H1 (cell line): ENCODE data around the gene LOXHD1. TPM values are rescaled to one million over a fixed set of nuclear protein-coding genes. Genes with fewer than 3 reads are reported as not detected.
A peak's percentile ranks its signal among the peaks of the same experiment; 100 is the strongest.

ENCODE experiments used
- CTCF ChIA-PET: fragments of 300-600 bp; sonication (Branson Sonifier 250); formaldehyde crosslinking; loops from one replicate; lab custom pipeline; 2021; ENCODE audit not compliant: partially characterized antibody; lab: Charles Lee
- POLR2A ChIA-PET: fragments of 300-600 bp; sonication (Branson Sonifier 250); formaldehyde crosslinking; loops from one replicate; lab custom pipeline; 2021; ENCODE audit warnings: inconsistent platforms; ENCODE audit not compliant: partially characterized antibody; lab: Charles Lee
- DNase-seq, 2 experiments: peaks; one replicate each; pipeline versions ENCODE4 v3.0.0 to v3.0.0-alpha.2; 2010 to 2022; ENCODE audit warnings: low spot score in 2 of 2, low read depth in 1 of 2, mixed read lengths in 1 of 2
- FAIRE-seq: peaks from 2 replicates; lab custom pipeline; 2011; peaks lifted over from hg19 to GRCh38; lab: Jason Lieb, UNC
- H2AFZ ChIP-seq: 2 replicates; pipeline ENCODE4 v1.8.1; 2012; ENCODE audit warnings: low read length, inconsistent platforms
- H2AK5ac ChIP-seq: 2 replicates; pipeline ENCODE4 v1.6.1; 2013; ENCODE audit warnings: low read depth, low read length
- H2BK120ac ChIP-seq: replicated peaks from 2 replicates; pipeline ENCODE3; 2013; ENCODE audit warnings: low read depth, low read length, inconsistent platforms
- H2BK12ac ChIP-seq: 2 replicates; pipeline ENCODE4 v1.6.1; 2013; ENCODE audit warnings: low read depth, low read length
- H2BK15ac ChIP-seq: 2 replicates; pipeline ENCODE4 v1.6.1; 2013; ENCODE audit warnings: low read length
- H2BK20ac ChIP-seq: 2 replicates; pipeline ENCODE4 v1.6.1; 2013; ENCODE audit warnings: low read length
- H2BK5ac ChIP-seq: 2 replicates; pipeline ENCODE4 v1.6.1; 2013; ENCODE audit warnings: low read depth, low read length
- H3K14ac ChIP-seq: 2 replicates; pipeline ENCODE4 v1.6.1; 2013; ENCODE audit warnings: inconsistent platforms; ENCODE audit not compliant: insufficient read length
- H3K18ac ChIP-seq: 2 replicates; pipeline ENCODE4 v1.6.1; 2013; ENCODE audit warnings: low read length; ENCODE audit errors: extremely low read depth
- H3K23ac ChIP-seq: 2 replicates; pipeline ENCODE4 v1.6.1; 2013; ENCODE audit warnings: inconsistent platforms; ENCODE audit not compliant: insufficient read length
- H3K23me2 ChIP-seq: 2 replicates; pipeline ENCODE4 v1.6.1; 2013; ENCODE audit warnings: low read depth, low read length
- H3K27ac ChIP-seq: 2 replicates; pipeline ENCODE4 v1.6.1; 2011; ENCODE audit warnings: low read depth, low read length, inconsistent platforms
- H3K27me3 ChIP-seq, 4 experiments: replicated peaks in 1 of 4; 1 replicate in 1 of 4; 2 replicates in 3 of 4; pipeline versions ENCODE4 v1.6.1 to v1.8.1; 2011 to 2013; ENCODE audit warnings: low read length in 3 of 4, mild to moderate bottlenecking in 3 of 4, inconsistent platforms in 2 of 4, mixed read lengths in 2 of 4, moderate library complexity in 1 of 4; ENCODE audit not compliant: control insufficient read depth in 3 of 4, insufficient read depth in 3 of 4; ENCODE audit errors: extremely low read depth in 1 of 4
- H3K36me3 ChIP-seq, 4 experiments: 2 replicates each; pipeline versions ENCODE4 v1.6.1 to v1.8.1; 2011 to 2013; ENCODE audit warnings: mild to moderate bottlenecking in 4 of 4, low read length in 3 of 4, moderate library complexity in 2 of 4, control low read depth in 1 of 4, inconsistent platforms in 1 of 4; ENCODE audit not compliant: insufficient read depth in 4 of 4, control insufficient read depth in 2 of 4
- H3K4ac ChIP-seq: replicated peaks from 2 replicates; pipeline ENCODE3; 2013; ENCODE audit warnings: low read length, low read depth, mixed read lengths, inconsistent platforms; ENCODE audit not compliant: insufficient read length
- H3K4me1 ChIP-seq, 4 experiments: replicated peaks in 1 of 4; 1 replicate in 1 of 4; 2 replicates in 3 of 4; pipeline versions ENCODE4 v1.6.1 to v1.8.1; 2011 to 2013; ENCODE audit warnings: low read length in 3 of 4, inconsistent platforms in 2 of 4, mixed read lengths in 1 of 4; ENCODE audit not compliant: insufficient read depth in 4 of 4, control insufficient read depth in 3 of 4
- H3K4me2 ChIP-seq, 2 experiments: 2 replicates each; pipeline versions ENCODE4 v1.6.1 to v1.8.1; 2011 to 2013; ENCODE audit warnings: low read depth in 2 of 2, low read length in 2 of 2, control low read depth in 1 of 2, inconsistent platforms in 1 of 2, mild to moderate bottlenecking in 1 of 2; ENCODE audit not compliant: insufficient read depth in 1 of 2
- H3K4me3 ChIP-seq, 4 experiments: fragments of 200-600, 300-600 bp in 1 of 4; sonication (generic), shearing (Covaris generic), sonication (Bioruptor Twin) in 1 of 4; 2 replicates each; pipeline versions ENCODE4 v1.5.1 to v1.8.1; 2011 to 2016; ENCODE audit warnings: low read length in 4 of 4, low read depth in 3 of 4, control low read depth in 2 of 4, inconsistent platforms in 2 of 4, mild to moderate bottlenecking in 2 of 4, mixed read lengths in 1 of 4, moderate library complexity in 1 of 4; ENCODE audit not compliant: insufficient read depth in 2 of 4; ENCODE audit errors: extremely low read depth in 1 of 4
- H3K56ac ChIP-seq: replicated peaks from 2 replicates; pipeline ENCODE3; 2013; ENCODE audit warnings: low read depth, mild to moderate bottlenecking, mixed read lengths, low read length, inconsistent platforms; ENCODE audit not compliant: insufficient read length
- H3K79me1 ChIP-seq: 2 replicates; pipeline ENCODE4 v1.6.1; 2013; ENCODE audit warnings: low read depth, low read length, control low read depth
- H3K79me2 ChIP-seq, 2 experiments: 2 replicates each; pipeline versions ENCODE4 v1.6.1 to v1.8.1; 2012 to 2013; ENCODE audit warnings: low read length in 2 of 2, mild to moderate bottlenecking in 2 of 2, inconsistent platforms in 1 of 2; ENCODE audit not compliant: insufficient read depth in 2 of 2, control insufficient read depth in 1 of 2
- H3K9ac ChIP-seq, 4 experiments: replicated peaks in 1 of 4; 1 replicate in 1 of 4; 2 replicates in 3 of 4; pipeline versions ENCODE4 v1.6.1 to v1.8.1; 2011 to 2013; ENCODE audit warnings: low read depth in 3 of 4, low read length in 3 of 4, control low read depth in 2 of 4, mild to moderate bottlenecking in 2 of 4, moderate library complexity in 2 of 4, inconsistent platforms in 1 of 4; ENCODE audit errors: extremely low read depth in 1 of 4
- H3K9me3 ChIP-seq, 2 experiments: 2 replicates each; pipeline versions ENCODE4 v1.6.1 to v1.8.1; 2012 to 2013; ENCODE audit warnings: mild to moderate bottlenecking in 2 of 2, moderate library complexity in 2 of 2, control low read depth in 1 of 2, inconsistent platforms in 1 of 2, low read depth in 1 of 2, low read length in 1 of 2, mixed read lengths in 1 of 2; ENCODE audit not compliant: insufficient read depth in 2 of 2
- H4K20me1 ChIP-seq, 2 experiments: replicated peaks in 1 of 2; 2 replicates each; pipeline versions ENCODE3 to v1.8.1; 2011 to 2013; ENCODE audit warnings: inconsistent platforms in 2 of 2, low read length in 2 of 2, mild to moderate bottlenecking in 1 of 2; ENCODE audit not compliant: insufficient read depth in 2 of 2, control insufficient read depth in 1 of 2
- H4K5ac ChIP-seq: 2 replicates; pipeline ENCODE4 v1.6.1; 2013; ENCODE audit warnings: low read length, low read depth, mixed read lengths, inconsistent platforms; ENCODE audit not compliant: insufficient read length
- H4K8ac ChIP-seq: 2 replicates; pipeline ENCODE4 v1.8.0; 2013; ENCODE audit warnings: mild to moderate bottlenecking, moderate library complexity, low read length, inconsistent platforms; ENCODE audit not compliant: insufficient read depth; ENCODE audit errors: extremely low read depth
- H4K91ac ChIP-seq: replicated peaks from 2 replicates; pipeline ENCODE3; 2013; ENCODE audit warnings: low read length, mixed read lengths, inconsistent platforms; ENCODE audit not compliant: insufficient read length
- ATF2 ChIP-seq: IDR thresholded peaks from 2 replicates; pipeline ENCODE4 v1.6.1; 2012; ENCODE audit warnings: low read length, inconsistent platforms
- BACH1 ChIP-seq: IDR thresholded peaks from 2 replicates; pipeline ENCODE4 v1.6.1; 2012; ENCODE audit warnings: low read length, improper control_type of control experiment
- EGR1 ChIP-seq: IDR thresholded peaks from 2 replicates; pipeline ENCODE4 v1.6.1; 2011; ENCODE audit warnings: low read depth, low read length, borderline replicate concordance
- FOSL1 ChIP-seq: IDR thresholded peaks from 2 replicates; pipeline ENCODE4 v1.6.1; 2011; ENCODE audit warnings: mild to moderate bottlenecking, low read depth, low read length, moderate library complexity; ENCODE audit not compliant: insufficient read depth
- RAD21 ChIP-seq, 2 experiments: IDR thresholded peaks in 1 of 2; conservative IDR thresholded peaks in 1 of 2; 2 replicates each; pipeline ENCODE4 v1.6.1; 2011; ENCODE audit warnings: low read depth in 2 of 2, low read length in 2 of 2, improper control_type of control experiment in 1 of 2, inconsistent platforms in 1 of 2, mild to moderate bottlenecking in 1 of 2, moderate library complexity in 1 of 2
- RBBP5 ChIP-seq: IDR thresholded peaks from 2 replicates; pipeline ENCODE4 v1.7.1; 2012; ENCODE audit warnings: low read depth, mild to moderate bottlenecking, inconsistent platforms, low read length, moderate library complexity, borderline replicate concordance
- YY1 ChIP-seq: IDR thresholded peaks from 2 replicates; pipeline ENCODE4 v1.6.1; 2011; ENCODE audit warnings: low read depth, mild to moderate bottlenecking, low read length
- ZNF274 ChIP-seq: IDR thresholded peaks from 2 replicates; pipeline ENCODE4 v1.7.0; 2012; ENCODE audit warnings: low read length, borderline replicate concordance; ENCODE audit errors: extremely low read depth
- WGBS, 2 experiments: shearing (Covaris generic) in 1 of 2; methylation state at CpG; one replicate each; pipeline versions ENCODE4 v1.1.6 to v1.1.7; 2013 to 2015; ENCODE audit warnings: low lambda C conversion rate in 2 of 2, mixed read lengths in 2 of 2, inconsistent platforms in 1 of 2, low coverage in 1 of 2, missing lambda C conversion rate in 1 of 2; ENCODE audit not compliant: insufficient replicate concordance in 2 of 2, insufficient coverage in 1 of 2, insufficient read length in 1 of 2; ENCODE audit errors: extremely low coverage in 1 of 2, missing lambda C conversion rate in 1 of 2; 5-methylcytosine and 5-hydroxymethylcytosine counted together
- polyA plus RNA-seq, 7 experiments: library from polyadenylated mRNA; depleted of rRNA in 3 of 7; stranded (reverse) in 5 of 7; unstranded in 2 of 7; fragments of >200 nt in 5 of 7; fragments of 200-250 nt in 2 of 7; gene quantifications; 1 replicate in 5 of 7; 2 replicates in 1 of 7; 4 replicates in 1 of 7; pipeline versions ENCODE4 v1.2.1 to v1.2.3, GENCODE V29; 2011 to 2013; ENCODE audit warnings: missing spikeins in 2 of 7, mixed read lengths in 2 of 7
- total RNA-seq: library from RNA; stranded (reverse); fragmentation: NEBNext Ultra II Directional; extraction: Animal tissue kit (Norgen Biotek cat#: 25700); gene quantifications from 2 replicates; pipeline ENCODE4 v1.2.1, GENCODE V29; 2021
- TF ChIP-seq, protein P1 (sequence below): IDR thresholded peaks from 2 replicates; pipeline ENCODE4 v1.6.1; 2011; ENCODE audit warnings: low read length, improper control_type of control experiment

LOXHD1 gene
- total and polyA plus RNA-seq, 2 of the 8 experiments (the other 6 are each of a cell fraction or from before 2014, with no cell fraction given): 0.02 TPM; not detected in 1

GRCh38 chr18:46636040-46636630 is 20.9 kb downstream of the LOXHD1 start:
- 0 out of 2 replicates have a peak overlapping the region, but pooled peaks have one; percentile 50 for H2BK12ac ChIP-seq
- no peak overlapping the region for H2BK5ac ChIP-seq
- no peak overlapping the region for H3K14ac ChIP-seq
- no peaks in the 10 kb centered on the region for H3K4me1 ChIP-seq
- H4K5ac ChIP-seq: no peak overlapping the region
- no peaks in the 10 kb centered on the region for H4K20me1 ChIP-seq
- FAIRE-seq (no peak), DNase-seq (peak in 1 of 2 experiments; percentile 8)
- no peaks in the 10 kb centered on the region for H3K36me3 ChIP-seq
- ChIA-PET CTCF (interaction anchor here (1.7 kb wide), 1 partner anchor 13 kb away, joined by 5 read pairs; no protein-coding TSS in a partner anchor), POLR2A (no interaction called here)
- H3K18ac ChIP-seq: no peak overlapping the region
- no peak overlapping the region for H4K91ac ChIP-seq
- no peak overlapping the region for H4K8ac ChIP-seq
- H3K23ac ChIP-seq: no peak overlapping the region
- H3K4me3 ChIP-seq: no peak overlapping the region
- H2AFZ ChIP-seq: no peak overlapping the region
- H2BK15ac ChIP-seq: no peak overlapping the region
- H2BK20ac ChIP-seq: no peak overlapping the region
- H3K56ac ChIP-seq: no peak overlapping the region
- H3K79me1 ChIP-seq: no peaks in the 10 kb centered on the region
- no peak overlapping the region for H3K9ac ChIP-seq
- H3K4me2 ChIP-seq: no peak overlapping the region
- 0 out of 4 replicates have a peak, but pooled peaks cover 0 to 3% of the 10 kb centered on the region in 2 experiments for H3K9me3 ChIP-seq
- WGBS, 2 experiments: 89% methylated on average over 7 of the region's 7 CpGs; no CpG with 5 or more reads in 1 of the 2 experiments
- no peak overlapping the region for H2BK120ac ChIP-seq
- peak overlapping the region; percentile 71; the same call in 1 of the 2 replicates for H2AK5ac ChIP-seq
- H3K27me3 ChIP-seq: no peaks in the 10 kb centered on the region
- H3K4ac ChIP-seq: no peak overlapping the region
- no peak overlapping the region for H3K27ac ChIP-seq
- H3K23me2 ChIP-seq: no peaks in the 10 kb centered on the region
- no peaks in the 10 kb centered on the region for H3K79me2 ChIP-seq
- TF ChIP-seq ZNF274: no peak
- no peak for TF ChIP-seq EGR1
- no peak for TF ChIP-seq YY1
- TF ChIP-seq FOSL1: no peak
- TF ChIP-seq RBBP5: no peak
- TF ChIP-seq ATF2: no peak
- TF ChIP-seq, protein P1, sequence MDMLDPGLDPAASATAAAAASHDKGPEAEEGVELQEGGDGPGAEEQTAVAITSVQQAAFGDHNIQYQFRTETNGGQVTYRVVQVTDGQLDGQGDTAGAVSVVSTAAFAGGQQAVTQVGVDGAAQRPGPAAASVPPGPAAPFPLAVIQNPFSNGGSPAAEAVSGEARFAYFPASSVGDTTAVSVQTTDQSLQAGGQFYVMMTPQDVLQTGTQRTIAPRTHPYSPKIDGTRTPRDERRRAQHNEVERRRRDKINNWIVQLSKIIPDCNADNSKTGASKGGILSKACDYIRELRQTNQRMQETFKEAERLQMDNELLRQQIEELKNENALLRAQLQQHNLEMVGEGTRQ: no peak
- no peak for TF ChIP-seq RAD21 (IDR thresholded peaks at IDR 0.05 in 1 of 2, conservative IDR thresholded peaks at IDR 0.05 in 1 of 2; ENCODE audit: low read depth in 2 of 2, low read length in 2 of 2)
- TF ChIP-seq BACH1: no peak
